Measurements from ENCODE around the gene MEGF11.

Gene MEGF11

GRCh38 chr15:66078929-66079275, 174.6 kb downstream of the MEGF11 start:
- no peak for DNase-seq

GRCh38 chr15:66078196-66078928, 175.2 kb downstream of the MEGF11 start:
- DNase-seq = no peak

- no peak for DNase-seq
Observed at GRCh38 chr15:66077320-66077663, 176.3 kb downstream of the MEGF11 start.

- DNase-seq = no peak
Observed at GRCh38 chr15:66076591-66077319, 176.8 kb downstream of the MEGF11 start.

GRCh38 chr15:66075947-66076346, 177.6 kb downstream of the MEGF11 start:
- DNase-seq = no peak

- DNase-seq = no peak
Observed at GRCh38 chr15:66072616-66073361, 180.8 kb downstream of the MEGF11 start.

- DNase-seq = no peak
Observed at GRCh38 chr15:66071921-66072295, 181.6 kb downstream of the MEGF11 start.

GRCh38 chr15:66071160-66071920, 182.2 kb downstream of the MEGF11 start:
- no peak for DNase-seq

GRCh38 chr15:66070220-66070934, 183.2 kb downstream of the MEGF11 start:
- DNase-seq = no peak

- DNase-seq = no peak
Observed at GRCh38 chr15:66069751-66070150, 183.8 kb downstream of the MEGF11 start.

- no peak for DNase-seq
Observed at GRCh38 chr15:66068801-66069200, 184.7 kb downstream of the MEGF11 start.

GRCh38 chr15:66067687-66068086, 185.9 kb downstream of the MEGF11 start:
- DNase-seq = no peak

GRCh38 chr15:66066481-66066880, 187.1 kb downstream of the MEGF11 start:
- DNase-seq = no peak

GRCh38 chr15:66066005-66066404, 187.5 kb downstream of the MEGF11 start:
- no peak for DNase-seq

- DNase-seq = no peak
Observed at GRCh38 chr15:66065325-66065724, 188.2 kb downstream of the MEGF11 start.

- DNase-seq = no peak
Observed at GRCh38 chr15:66063147-66063546, 190.4 kb downstream of the MEGF11 start.

GRCh38 chr15:66057089-66057488, 196.5 kb downstream of the MEGF11 start:
- no peak for DNase-seq

GRCh38 chr15:66053991-66054390, 199.6 kb downstream of the MEGF11 start:
- no peak for DNase-seq

GRCh38 chr15:66051833-66052232, 201.7 kb downstream of the MEGF11 start:
- DNase-seq = no peak

- no peak for DNase-seq
Observed at GRCh38 chr15:66050264-66050663, 203.3 kb downstream of the MEGF11 start.

- no peak for DNase-seq
Observed at GRCh38 chr15:66049353-66049752, 204.2 kb downstream of the MEGF11 start.

- DNase-seq = no peak
Observed at GRCh38 chr15:66047321-66048024, 206.1 kb downstream of the MEGF11 start.
